HFFc6 (cell line): ENCODE results near the gene FRMD4A. TPM values are rescaled to one million over a fixed set of nuclear protein-coding genes. Genes with fewer than 3 reads are reported as not detected.
"Not testable (repeated sequence)": the region's sequence is repeated elsewhere in the genome, so short reads cannot be mapped to it uniquely, and the experiment has no call there.

Experiments used
- DNase-seq: peaks from one replicate; pipeline ENCODE4 v3.0.0-alpha.2; 2018
- H3K27ac Mint-ChIP-seq: 2 replicates; pipeline ENCODE4 v1.8.0; 2020; ENCODE audit warnings: mild to moderate bottlenecking, mixed read lengths
- H3K27me3 Mint-ChIP-seq: 2 replicates; pipeline ENCODE4 v1.8.0; 2021; ENCODE audit warnings: mild to moderate bottlenecking, moderate library complexity, mixed read lengths; ENCODE audit not compliant: insufficient read depth
- H3K36me3 Mint-ChIP-seq: 2 replicates; pipeline ENCODE4 v1.8.0; 2021; ENCODE audit warnings: low read depth, mixed read lengths
- H3K4me1 Mint-ChIP-seq: 2 replicates; pipeline ENCODE4 v1.8.0; 2020; ENCODE audit warnings: low read depth, mixed read lengths
- H3K4me3 Mint-ChIP-seq: 2 replicates; pipeline ENCODE4 v1.8.0; 2020; ENCODE audit warnings: mild to moderate bottlenecking, moderate library complexity, mixed read lengths
- H3K9me3 Mint-ChIP-seq: 2 replicates; pipeline ENCODE4 v1.8.0; 2020; ENCODE audit warnings: mild to moderate bottlenecking, mixed read lengths
- CTCF ChIP-seq: fragments of 200-600 bp; sonication (generic); IDR thresholded peaks from 2 replicates; pipeline ENCODE4 v1.5.0; 2021; ENCODE audit warnings: antibody characterized with exemption, mild to moderate bottlenecking
- total RNA-seq, 6 experiments: library from RNA; stranded (reverse); fragmentation: NEBNext Ultra II Directional; extraction: Animal tissue kit (Norgen Biotek cat#: 25700); gene quantifications; 2 replicates in 1 of 6; 3 replicates in 5 of 6; pipeline ENCODE4 v1.2.3, GENCODE V29; 2021

Gene FRMD4A
- total RNA-seq, 6 experiments from 2014 or later: 76.7 to 117 (median 92.3) TPM

DNA sequence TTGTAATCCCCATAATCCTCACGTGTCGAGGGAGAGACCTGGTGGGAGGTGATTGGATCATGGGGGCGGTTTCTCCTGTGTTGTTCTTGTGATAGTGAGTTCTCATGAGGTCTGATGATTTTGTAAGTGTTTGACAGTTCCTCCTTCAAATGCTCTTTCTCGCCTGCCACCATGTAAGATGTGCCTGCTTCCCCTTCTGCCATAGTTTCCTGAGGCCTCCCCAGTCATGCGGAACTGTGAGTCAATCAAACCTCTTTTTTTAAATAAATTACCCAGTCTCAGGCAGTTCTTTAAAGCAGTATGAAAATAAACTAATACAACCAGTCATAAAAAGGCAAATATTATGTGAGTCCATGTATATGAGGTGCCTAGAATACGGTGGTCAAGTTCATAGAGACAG, 87.5 kb downstream of the FRMD4A start:
- H3K27ac Mint-ChIP-seq: no peak overlapping the region
- no peak overlapping the region for H3K4me3 Mint-ChIP-seq
- H3K27me3 Mint-ChIP-seq: peaks cover 20% of the 10 kb centered on the region
- no peaks in the 10 kb centered on the region for H3K9me3 Mint-ChIP-seq
- TF ChIP-seq CTCF: no peak
- no peaks in the 10 kb centered on the region for H3K36me3 Mint-ChIP-seq
- DNase-seq: no peak
- peaks cover 18% of the 10 kb centered on the region for H3K4me1 Mint-ChIP-seq

- peaks cover 9% of the 10 kb centered on the region for H3K27me3 Mint-ChIP-seq
- no peaks in the 10 kb centered on the region for H3K36me3 Mint-ChIP-seq
- TF ChIP-seq CTCF: no peak
Observed at GRCh38 chr10:14241196-14241595, 89.5 kb downstream of the FRMD4A start.

DNA sequence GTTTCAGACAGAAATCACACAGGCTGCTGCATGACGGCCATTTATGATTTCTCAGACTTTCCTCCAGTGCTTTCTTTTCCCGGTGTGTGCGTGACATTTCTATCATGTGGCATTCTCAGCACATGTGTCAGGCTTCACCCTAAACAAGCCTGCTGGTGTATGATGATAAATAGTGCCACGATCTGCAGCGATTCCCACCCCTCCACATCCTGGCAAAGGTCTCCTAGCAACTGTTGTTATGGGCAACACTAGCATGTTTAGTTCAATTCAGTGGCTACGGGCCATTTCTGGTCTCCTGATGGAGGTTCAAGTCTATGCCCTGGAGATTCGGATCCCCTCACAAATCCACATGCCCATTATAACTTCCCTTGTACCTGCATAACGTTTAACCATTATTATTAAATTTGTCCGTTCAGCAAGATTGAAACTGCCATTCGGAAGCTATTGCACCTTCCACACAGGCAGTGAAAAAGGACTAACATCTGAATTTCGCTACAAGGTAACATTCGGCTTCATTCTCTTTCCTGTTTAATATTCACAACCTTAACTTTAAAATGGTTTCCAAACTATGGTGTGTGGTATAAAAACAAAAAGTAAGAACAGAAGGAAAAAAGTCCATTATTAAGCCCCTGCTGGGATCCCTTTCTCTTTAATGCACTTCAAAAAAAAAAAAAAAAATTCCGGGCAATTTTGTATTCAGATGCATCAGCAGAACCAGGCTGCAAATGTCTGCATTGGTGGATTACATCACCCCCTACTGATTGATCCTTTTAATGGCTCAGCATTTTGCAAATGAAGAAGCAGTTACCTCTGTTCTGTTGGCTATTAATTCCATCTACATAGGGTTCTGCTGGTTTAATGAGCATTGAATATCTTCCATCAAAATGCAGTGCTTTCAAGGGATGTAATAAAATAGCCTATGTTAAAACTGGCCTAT, 90.2 kb downstream of the FRMD4A start:
- Mint-ChIP-seq H3K4me1 (peaks cover 18% of the 10 kb centered on the region), H3K36me3 (no peaks in the 10 kb centered on the region), H3K9me3 (no peaks in the 10 kb centered on the region), H3K27ac (no peak overlapping the region), H3K27me3 (peaks cover 12% of the 10 kb centered on the region), H3K4me3 (no peak overlapping the region)
- DNase-seq: no peak
- no peak for TF ChIP-seq CTCF

More at GRCh38 chr10:14241196-14241595, 89.5 kb downstream of the FRMD4A start:
- Mint-ChIP-seq H3K4me1 (peaks cover 18% of the 10 kb centered on the region), H3K4me3 (no peak overlapping the region), H3K9me3 (no peaks in the 10 kb centered on the region), H3K27ac (no peak overlapping the region)
- no peak for DNase-seq

DNA sequence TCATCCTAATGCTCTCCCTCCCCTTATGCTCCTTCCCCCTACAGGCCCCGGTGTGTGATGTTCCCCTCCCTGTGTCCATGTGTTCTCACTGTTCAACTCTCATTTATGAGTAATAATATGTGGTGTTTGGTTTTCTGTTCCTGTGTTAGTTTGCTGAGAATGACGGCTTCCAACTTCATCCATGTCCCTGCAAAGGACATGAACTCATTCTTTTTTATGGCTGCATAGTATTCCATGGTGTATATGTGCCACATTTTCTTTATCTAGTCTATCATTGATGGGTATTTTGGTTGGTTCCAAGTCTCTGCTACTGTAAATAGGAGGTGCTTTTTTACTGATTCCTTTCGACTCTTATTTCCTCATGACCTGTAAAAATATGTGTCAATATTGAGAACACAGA, 92.1 kb downstream of the FRMD4A start:
- H3K4me1 Mint-ChIP-seq, H3K27ac Mint-ChIP-seq, H3K4me3 Mint-ChIP-seq, DNase-seq, H3K36me3 Mint-ChIP-seq, H3K9me3 Mint-ChIP-seq: not testable (repeated sequence)
- H3K27me3 Mint-ChIP-seq: peaks cover 17% of the 10 kb centered on the region

DNA sequence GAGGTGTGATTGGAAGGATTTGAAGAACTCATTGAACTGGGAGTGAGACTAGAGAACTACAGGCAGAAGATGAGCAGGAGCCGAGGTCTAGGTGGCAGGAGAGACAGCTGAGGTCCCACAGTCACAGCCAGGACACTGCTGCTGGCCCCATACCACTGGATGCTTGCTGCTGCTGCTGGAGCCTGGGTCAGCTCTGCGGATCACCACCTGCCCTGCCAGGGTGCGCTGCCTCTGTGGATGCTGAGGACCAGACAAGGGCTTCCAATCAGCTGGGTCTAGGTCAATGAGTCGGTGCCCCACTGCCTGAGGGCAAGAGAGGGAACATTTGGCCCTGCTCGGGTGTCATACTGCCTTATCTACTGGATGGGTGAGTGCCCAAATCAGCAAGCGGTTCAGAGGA, 94.4 kb downstream of the FRMD4A start:
- Mint-ChIP-seq H3K27ac (no peak overlapping the region), H3K4me1 (no peaks in the 10 kb centered on the region), H3K36me3 (no peaks in the 10 kb centered on the region), H3K4me3 (no peak overlapping the region), H3K27me3 (peaks cover 21% of the 10 kb centered on the region), H3K9me3 (no peaks in the 10 kb centered on the region)
- DNase-seq: no peak
- no peak for TF ChIP-seq CTCF

- Mint-ChIP-seq H3K4me1 (no peaks in the 10 kb centered on the region), H3K27me3 (peaks cover 21% of the 10 kb centered on the region), H3K27ac (no peak overlapping the region), H3K36me3 (no peaks in the 10 kb centered on the region), H3K9me3 (no peaks in the 10 kb centered on the region), H3K4me3 (no peak overlapping the region)
- no peak for TF ChIP-seq CTCF
- DNase-seq: no peak
Observed at GRCh38 chr10:14235566-14236195, 95.0 kb downstream of the FRMD4A start.
